HG02973 (cell line): ENCODE results near the gene GRAMD2A.

Experiments used
- ATAC-seq: cut with Tn5 transposase; IDR thresholded peaks from one replicate; pipeline ENCODE4 v1.9.1; 2021; ENCODE audit warnings: moderate library complexity; ENCODE audit not compliant: unreplicated experiment

Gene GRAMD2A

GRCh38 chr15:72197460-72198355 lies at the start of gene GRAMD2A:
Gene GRAMD2A, minus strand, starts transcription at chr15:72197787.
- no peak for ATAC-seq

- no peak for ATAC-seq
Observed at GRCh38 chr15:72242775-72243370, 45.3 kb upstream of the GRAMD2A start.

- no peak for ATAC-seq
Observed at GRCh38 chr15:72239652-72240051, 42.1 kb upstream of the GRAMD2A start.

- no peak for ATAC-seq
Observed at GRCh38 chr15:72238586-72238985, 41.0 kb upstream of the GRAMD2A start.

GRCh38 chr15:72237853-72238224 lies 40.3 kb upstream of the GRAMD2A start:
- no peak for ATAC-seq

GRCh38 chr15:72237029-72237852 lies 39.7 kb upstream of the GRAMD2A start:
- peak; percentile 65 for ATAC-seq

GRCh38 chr15:72236381-72237003 lies 38.9 kb upstream of the GRAMD2A start:
- no peak for ATAC-seq

GRCh38 chr15:72235298-72235697 lies 37.7 kb upstream of the GRAMD2A start:
- no peak for ATAC-seq

- no peak for ATAC-seq
Observed at GRCh38 chr15:72233769-72234168, 36.2 kb upstream of the GRAMD2A start.

- no peak for ATAC-seq
Observed at GRCh38 chr15:72231833-72232478, 34.4 kb upstream of the GRAMD2A start.

- peak; percentile 35 for ATAC-seq
Observed at GRCh38 chr15:72231066-72231832, 33.7 kb upstream of the GRAMD2A start, which contains the start of gene PKM. Gene PKM, minus strand, starts transcription at chr15:72231190. Its CDS starts 12,093 bp downstream, at chr15:72219097.

GRCh38 chr15:72230197-72231065 lies 32.8 kb upstream of the GRAMD2A start:
- ATAC-seq: no peak

GRCh38 chr15:72229947-72230196 lies 32.3 kb upstream of the GRAMD2A start:
- no peak for ATAC-seq

- no peak for ATAC-seq
Observed at GRCh38 chr15:72229076-72229946, 31.7 kb upstream of the GRAMD2A start.

- ATAC-seq: no peak
Observed at GRCh38 chr15:72227720-72228119, 30.1 kb upstream of the GRAMD2A start.

- no peak for ATAC-seq
Observed at GRCh38 chr15:72227192-72227586, 29.6 kb upstream of the GRAMD2A start.

GRCh38 chr15:72223278-72223677 lies 25.7 kb upstream of the GRAMD2A start:
- no peak for ATAC-seq

- no peak for ATAC-seq
Observed at GRCh38 chr15:72222393-72222792, 24.8 kb upstream of the GRAMD2A start.
